Esophagus mucosa (tissue), 1 donor: ENCODE results near the gene TOPBP1. TPM values are rescaled to one million over a fixed set of nuclear protein-coding genes. Genes with fewer than 3 reads are reported as not detected.
"Not testable (repeated sequence)": the region's sequence is repeated elsewhere in the genome, so short reads cannot be mapped to it uniquely, and the experiment has no call there.

ENCODE experiments used
- ATAC-seq: fragments of 200-7000 bp; cut with Tn5 transposase; one replicate; pipeline ENCODE4 v1.9.1; 2020
- total RNA-seq: library from RNA; stranded (reverse); gene quantifications from one replicate; pipeline ENCODE4 v1.2.4, GENCODE V29; 2023
- donor health status: DM: yes; HTN: yes; CAD: no.

Gene TOPBP1
- total RNA-seq, 1 donor from 2014 or later: 16.7 TPM

GRCh38 chr3:133570139-133570936, 91.4 kb downstream of the TOPBP1 start:
- ATAC-seq: no peak

DNA sequence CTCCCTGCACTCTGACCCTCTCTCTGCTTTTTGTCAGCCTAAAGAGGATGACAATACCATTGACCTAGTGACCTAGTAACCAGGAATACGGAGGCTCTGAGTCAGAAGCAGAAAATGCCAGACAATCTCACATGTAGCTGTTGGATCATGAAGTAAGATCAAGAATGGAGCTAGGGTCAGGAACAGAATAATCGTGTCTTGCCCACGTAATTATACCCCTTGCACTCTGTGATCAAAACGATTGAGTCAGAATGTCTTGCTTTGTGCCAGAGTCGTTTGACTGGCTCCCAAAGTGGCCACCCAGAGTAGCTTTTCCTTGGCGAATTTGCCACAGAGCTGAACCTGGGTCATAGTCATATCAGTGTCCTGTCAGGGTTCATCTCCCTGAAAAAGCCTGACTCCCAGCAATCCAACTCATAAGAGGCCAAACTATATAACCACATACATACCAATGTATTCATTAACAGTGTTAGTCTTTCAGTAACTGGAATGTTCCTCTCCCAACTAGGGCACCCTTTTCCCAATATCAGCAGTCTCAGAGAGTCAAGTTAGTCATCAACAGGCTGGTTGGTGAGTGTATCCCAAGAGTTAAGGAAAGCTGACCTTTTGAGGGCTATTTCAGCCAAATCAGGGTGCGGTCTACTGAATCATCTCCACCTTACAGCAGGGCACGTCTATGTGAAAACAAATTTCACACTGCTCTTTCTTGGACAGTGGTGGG, 93.3 kb downstream of the TOPBP1 start:
- ATAC-seq: peak; percentile 5

GRCh38 chr3:133563816-133564215, 97.9 kb downstream of the TOPBP1 start:
- ATAC-seq: no peak

GRCh38 chr3:133563186-133563591, 98.6 kb downstream of the TOPBP1 start:
- no peak for ATAC-seq

- ATAC-seq: peak; percentile 25
Observed at GRCh38 chr3:133562376-133562775, 99.4 kb downstream of the TOPBP1 start.

DNA sequence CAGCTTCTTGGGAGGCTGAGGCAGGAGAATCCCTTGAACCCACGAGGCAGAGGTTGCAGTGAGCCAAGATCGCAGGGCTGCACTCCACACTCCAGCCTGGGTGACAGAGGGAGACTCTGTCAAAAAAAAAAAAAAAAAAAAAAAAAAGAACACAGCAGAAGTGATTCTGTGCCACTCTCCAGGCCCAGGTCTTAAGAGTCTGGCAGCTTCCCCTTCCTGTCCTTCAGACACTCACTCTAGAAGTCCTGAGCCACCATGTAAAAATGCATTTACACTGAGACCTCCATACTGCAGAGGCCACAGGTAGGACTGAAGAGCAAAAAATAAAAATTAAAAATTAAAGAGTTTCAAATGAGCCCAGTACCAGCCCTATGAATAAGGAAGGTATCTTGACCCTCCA, 100.1 kb downstream of the TOPBP1 start:
- ATAC-seq: peak; percentile 41

DNA sequence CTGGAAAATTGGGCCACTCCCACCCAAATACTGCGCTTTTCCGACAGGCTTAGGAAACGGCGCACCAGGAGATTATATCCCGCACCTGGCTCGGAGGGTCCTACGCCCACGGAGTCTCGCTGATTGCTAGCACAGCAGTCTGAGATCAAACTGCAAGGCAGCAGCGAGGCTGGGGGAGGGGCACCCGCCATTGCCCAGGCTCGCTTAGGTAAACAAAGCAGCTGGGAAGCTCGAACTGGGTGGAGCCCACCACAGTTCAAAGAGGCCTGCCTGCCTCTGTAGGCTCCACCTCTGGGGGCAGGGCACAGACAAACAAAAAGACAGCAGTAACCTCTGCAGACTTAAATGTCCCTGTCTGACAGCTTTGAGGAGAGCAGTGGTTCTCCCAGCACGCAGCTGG, 110.2 kb downstream of the TOPBP1 start:
- not testable (repeated sequence) for ATAC-seq

Other genes with a start within 250 kb of the TOPBP1 start
- 104 TPM for gene CDV3, start 88.3 kb downstream of the TOPBP1 start, total RNA-seq
- gene TF, start 84.5 kb upstream of the TOPBP1 start, total RNA-seq: 63.3 TPM
- gene SRPRB, start 143.9 kb upstream of the TOPBP1 start, total RNA-seq: 53.0 TPM
- gene RAB6B, start 233.9 kb upstream of the TOPBP1 start, total RNA-seq: 3.3 TPM